Natural killer cell (primary cell): ENCODE data around the gene FRMD6. TPM values are rescaled to one million over a fixed set of nuclear protein-coding genes. Genes with fewer than 3 reads are reported as not detected.

Source experiments
- ATAC-seq, 3 donors: fragments of 150-1000 bp in 2 of 3; fragments of 200-7000 bp in 1 of 3; cut with Tn5 transposase; 1 replicate in 1 of 3; 2 replicates in 2 of 3; pipeline ENCODE4 v1.10.0; 2021; ENCODE audit warnings: mild to moderate bottlenecking in 2 of 3, moderate library complexity in 2 of 3
- DNase-seq, 2 donors: peaks; one replicate each; pipeline versions ENCODE4 v3.0.0 to v3.0.0-alpha.2; 2013 to 2021; ENCODE audit warnings: mixed read lengths in 1 of 2
- H3K27ac ChIP-seq: one replicate; pipeline ENCODE4 v1.5.1; 2013; ENCODE audit warnings: mild to moderate bottlenecking, low read length
- H3K27me3 ChIP-seq: one replicate; pipeline ENCODE4 v1.6.1; 2013; ENCODE audit warnings: low read length; ENCODE audit not compliant: control insufficient read depth, insufficient read depth
- H3K36me3 ChIP-seq: one replicate; pipeline ENCODE4 v1.6.1; 2013; ENCODE audit warnings: low read length; ENCODE audit not compliant: control insufficient read depth, insufficient read depth
- H3K4me1 ChIP-seq: one replicate; pipeline ENCODE4 v1.6.1; 2013; ENCODE audit warnings: low read length; ENCODE audit not compliant: control insufficient read depth, insufficient read depth
- H3K4me3 ChIP-seq: one replicate; pipeline ENCODE4 v1.5.1; 2013; ENCODE audit warnings: low read length
- H3K9me3 ChIP-seq: one replicate; pipeline ENCODE4 v1.6.1; 2013; ENCODE audit warnings: low read length; ENCODE audit not compliant: control insufficient read depth, insufficient read depth
- H3K27ac Mint-ChIP-seq, 2 donors: one replicate each; pipeline ENCODE4 v1.8.0; 2022; ENCODE audit warnings: mild to moderate bottlenecking in 2 of 2, mixed read lengths in 2 of 2, moderate library complexity in 1 of 2
- H3K27me3 Mint-ChIP-seq, 2 donors: one replicate each; pipeline ENCODE4 v1.8.0; 2022; ENCODE audit warnings: low read depth in 2 of 2, mixed read lengths in 2 of 2
- H3K36me3 Mint-ChIP-seq: one replicate; pipeline ENCODE4 v1.8.0; 2022; ENCODE audit warnings: mixed read lengths
- H3K4me1 Mint-ChIP-seq, 2 donors: one replicate each; pipeline ENCODE4 v1.8.0; 2022; ENCODE audit warnings: mixed read lengths in 2 of 2
- H3K4me3 Mint-ChIP-seq: one replicate; pipeline ENCODE4 v1.8.0; 2022; ENCODE audit warnings: mild to moderate bottlenecking, moderate library complexity, mixed read lengths
- H3K9me3 Mint-ChIP-seq, 2 donors: one replicate each; pipeline ENCODE4 v1.8.0; 2022; ENCODE audit warnings: mixed read lengths in 2 of 2
- CTCF ChIP-seq: fragments of 200-600 bp; IDR thresholded peaks from one replicate; pipeline ENCODE4 v1.8.0; 2022; ENCODE audit warnings: antibody characterized with exemption
- WGBS: methylation state at CpG from one replicate; pipeline ENCODE4 v1.1.7; 2013; ENCODE audit warnings: missing lambda C conversion rate; ENCODE audit not compliant: insufficient coverage; 5-methylcytosine and 5-hydroxymethylcytosine counted together
- intact Hi-C: fragments of 100-400 bp; cut with micrococcal nuclease; formaldehyde crosslinking; loops from one replicate; pipeline ENCODE4 v1.14.2; 2022
- total RNA-seq, 4 donors: library from RNA; stranded (reverse); fragments of 120-200 nt in 1 of 4; gene quantifications; one replicate each; pipeline versions ENCODE4 v1.2.3 to v1.2.4, GENCODE V29; 2013 to 2022

Gene FRMD6
- total RNA-seq, 3 donors from 2014 or later (not counting 1 experiment from before 2014, with no cell fraction given) = 1.5 to 3.8 (median 2.3) TPM

GRCh38 chr14:51626185-51626584, 25.5 kb upstream of the FRMD6 start:
- ATAC-seq (no peak), DNase-seq (no peak)
- Histone ChIP-seq H3K27me3 (no peaks in the 10 kb centered on the region), H3K36me3 (no peaks in the 10 kb centered on the region), H3K27ac (no peak overlapping the region), H3K9me3 (no peaks in the 10 kb centered on the region), H3K4me3 (no peak overlapping the region), H3K4me1 (no peaks in the 10 kb centered on the region)
- Mint-ChIP-seq H3K27ac (no peak overlapping the region), H3K4me1 (peaks cover 0 to 11% of the 10 kb centered on the region in 2 donors), H3K27me3 (peaks cover 0 to 19% of the 10 kb centered on the region in 2 donors), H3K4me3 (no peak overlapping the region), H3K36me3 (no peaks in the 10 kb centered on the region), H3K9me3 (no peaks in the 10 kb centered on the region)
- 88% methylated on average over 1 of the region's 2 CpGs for WGBS
- intact Hi-C loops = no loop called here
- TF ChIP-seq CTCF = no peak

GRCh38 chr14:51626788-51627187, 24.9 kb upstream of the FRMD6 start:
- Mint-ChIP-seq H3K4me3 (no peak overlapping the region), H3K36me3 (no peaks in the 10 kb centered on the region), H3K27ac (no peak overlapping the region), H3K4me1 (peaks cover 0 to 11% of the 10 kb centered on the region in 2 donors), H3K27me3 (peaks cover 0 to 25% of the 10 kb centered on the region in 2 donors), H3K9me3 (no peaks in the 10 kb centered on the region)
- H3K9me3 ChIP-seq = no peaks in the 10 kb centered on the region
- DNase-seq = no peak
- no peaks in the 10 kb centered on the region for H3K27me3 ChIP-seq
- no peaks in the 10 kb centered on the region for H3K36me3 ChIP-seq
- no peak for ATAC-seq
- WGBS = no CpG with 5 or more reads among the region's 1 CpG
- no peak for TF ChIP-seq CTCF
- H3K4me1 ChIP-seq = no peaks in the 10 kb centered on the region
- intact Hi-C loops = no loop called here
- H3K27ac ChIP-seq = no peak overlapping the region
- no peak overlapping the region for H3K4me3 ChIP-seq

GRCh38 chr14:51627313-51627712, 24.4 kb upstream of the FRMD6 start:
- no peaks in the 10 kb centered on the region for H3K36me3 Mint-ChIP-seq
- no peaks in the 10 kb centered on the region for H3K36me3 ChIP-seq
- H3K27ac ChIP-seq = no peak overlapping the region
- peaks cover 0 to 11% of the 10 kb centered on the region in 2 donors for H3K4me1 Mint-ChIP-seq
- intact Hi-C loops = no loop called here
- DNase-seq = no peak
- peaks cover 3 to 31% of the 10 kb centered on the region in 2 donors for H3K27me3 Mint-ChIP-seq
- H3K4me3 Mint-ChIP-seq = no peak overlapping the region
- no peaks in the 10 kb centered on the region for H3K9me3 Mint-ChIP-seq
- no peaks in the 10 kb centered on the region for H3K27me3 ChIP-seq
- no peaks in the 10 kb centered on the region for H3K9me3 ChIP-seq
- no peak for TF ChIP-seq CTCF
- H3K4me3 ChIP-seq = no peak overlapping the region
- H3K27ac Mint-ChIP-seq = no peak overlapping the region
- no peaks in the 10 kb centered on the region for H3K4me1 ChIP-seq
- ATAC-seq = no peak

GRCh38 chr14:51628238-51628637, 23.5 kb upstream of the FRMD6 start:
- Histone ChIP-seq H3K27me3 (no peaks in the 10 kb centered on the region), H3K36me3 (no peaks in the 10 kb centered on the region), H3K9me3 (no peaks in the 10 kb centered on the region), H3K4me1 (no peaks in the 10 kb centered on the region), H3K27ac (no peak overlapping the region), H3K4me3 (no peak overlapping the region)
- Mint-ChIP-seq H3K36me3 (no peaks in the 10 kb centered on the region), H3K4me1 (peaks cover 0 to 11% of the 10 kb centered on the region in 2 donors), H3K4me3 (no peak overlapping the region), H3K27me3 (peaks cover 3 to 36% of the 10 kb centered on the region in 2 donors), H3K27ac (no peak overlapping the region), H3K9me3 (no peaks in the 10 kb centered on the region)
- intact Hi-C loops = no loop called here
- ATAC-seq (no peak), DNase-seq (no peak)
- 90% methylated on average over 1 of the region's 1 CpG for WGBS
- TF ChIP-seq CTCF = no peak
